Measurements from ENCODE around the gene CDT1. TPM values are rescaled to one million over a fixed set of nuclear protein-coding genes. Genes with fewer than 3 reads are reported as not detected.
"Not testable (repeated sequence)": the region's sequence is repeated elsewhere in the genome, so short reads cannot be mapped to it uniquely, and the experiment has no call there.

The CDT1 gene
- total RNA-seq, 4 donors from 2014 or later: 2.9 to 14.7 (median 7.9) TPM

GRCh38 chr16:88770461-88771293, 32.9 kb upstream of the CDT1 start:
- DNase-seq (ENCODE audit: low spot score in 2 of 2): no peak
- intact Hi-C loops (cut with DNase I; ENCODE audit: low total_unique reads): no loop called here
- H3K4me3 ChIP-seq (ENCODE audit: low read depth, poor library complexity, severe bottlenecking): no peak overlapping the region
- TF ChIP-seq POLR2A (IDR thresholded peaks at IDR 0.05): no peak
- WGBS, 2 donors: 26 to 49% methylated on average over 13 to 36 of the region's 41 CpGs

- H3K4me3 ChIP-seq (ENCODE audit: low read depth, poor library complexity, severe bottlenecking): no peak overlapping the region
- 63 to 82% methylated on average over 10 to 15 of the region's 19 CpGs for WGBS, 2 donors
- no peak for TF ChIP-seq CTCF (IDR thresholded peaks at IDR 0.05)
- intact Hi-C loops (cut with DNase I; ENCODE audit: low total_unique reads): no loop called here
- DNase-seq (ENCODE audit: low spot score in 2 of 2): no peak
Observed at GRCh38 chr16:88771294-88771772, 32.3 kb upstream of the CDT1 start.

GRCh38 chr16:88771781-88772180, 31.8 kb upstream of the CDT1 start:
- H3K4me3 ChIP-seq (ENCODE audit: low read depth, poor library complexity, severe bottlenecking); DNase-seq (ENCODE audit: low spot score in 2 of 2); intact Hi-C loops (cut with DNase I; ENCODE audit: low total_unique reads): not testable (repeated sequence)
- 94 to 97% methylated on average over 7 to 13 of the region's 23 CpGs for WGBS, 2 donors

GRCh38 chr16:88772871-88773811, 30.4 kb upstream of the CDT1 start:
- no peak for TF ChIP-seq POLR2A (IDR thresholded peaks at IDR 0.05)
- no peak for TF ChIP-seq CTCF (IDR thresholded peaks at IDR 0.05)
- no peak overlapping the region for H3K4me3 ChIP-seq (ENCODE audit: low read depth, poor library complexity, severe bottlenecking)
- intact Hi-C loops (cut with DNase I; ENCODE audit: low total_unique reads): no loop called here
- 52 to 65% methylated on average over 27 of the region's 29 CpGs for WGBS, 2 donors
- DNase-seq (ENCODE audit: low spot score in 2 of 2): peak in 1 of 2 donors; percentile 65

- no peak overlapping the region for H3K4me3 ChIP-seq (ENCODE audit: low read depth, poor library complexity, severe bottlenecking)
- WGBS, 2 donors: 56 to 70% methylated on average over 11 to 12 of the region's 12 CpGs
- DNase-seq (ENCODE audit: low spot score in 2 of 2): no peak
- intact Hi-C loops (cut with DNase I; ENCODE audit: low total_unique reads): no loop called here
- TF ChIP-seq CTCF (IDR thresholded peaks at IDR 0.05) (no peak), POLR2A (IDR thresholded peaks at IDR 0.05) (no peak)
Observed at GRCh38 chr16:88773812-88774291, 29.7 kb upstream of the CDT1 start.

- no peak overlapping the region for H3K4me3 ChIP-seq (ENCODE audit: low read depth, poor library complexity, severe bottlenecking)
- TF ChIP-seq CTCF (IDR thresholded peaks at IDR 0.05): no peak
- TF ChIP-seq POLR2A (IDR thresholded peaks at IDR 0.05): no peak
- WGBS, 2 donors: 95 to 96% methylated on average over 32 of the region's 32 CpGs
- DNase-seq (ENCODE audit: low spot score in 2 of 2): no peak
- intact Hi-C loops (cut with DNase I; ENCODE audit: low total_unique reads): no loop called here
Observed at GRCh38 chr16:88774544-88775393, 28.8 kb upstream of the CDT1 start.
